Measurements from ENCODE around the gene FAM3B. TPM values are rescaled to one million over a fixed set of nuclear protein-coding genes. Genes with fewer than 3 reads are reported as not detected.

The FAM3B gene
- polyA plus RNA-seq, 3 donors, result 0.15 TPM; not detected in 2

GRCh38 chr21:41387042-41387819, 70.6 kb downstream of the FAM3B start:
- H3K9me3 Mint-ChIP-seq, result peaks cover 0 to 4% (median 2%) of the 10 kb centered on the region in 7 donors
- no peak overlapping the region for H3K27ac ChIP-seq (ENCODE audit: low read depth in 1 of 2, low read length in 2 of 2)
- H3K4me2 ChIP-seq (replicated peaks; ENCODE audit: extremely low read depth, low read length, poor library complexity, severe bottlenecking), result no peak overlapping the region
- H3K4me3 Mint-ChIP-seq, result no peak overlapping the region
- H3K27me3 ChIP-seq (ENCODE audit: control insufficient read depth in 2 of 2, insufficient read depth in 2 of 2, low read length in 2 of 2), result no peaks in the 10 kb centered on the region
- H3K27ac Mint-ChIP-seq, result peak overlapping the region in 2 of 7 donors; percentile 28 to 41
- DNase-seq, result no peak
- no peak overlapping the region for H2AFZ ChIP-seq (ENCODE audit: insufficient read depth, low read depth, low read length, poor library complexity, severe bottlenecking)
- H3K36me3 Mint-ChIP-seq, result peaks cover 84 to 97% of the 10 kb centered on the region in 2 donors
- no peaks in the 10 kb centered on the region for H3K4me1 Mint-ChIP-seq
- whole genome bisulfite sequencing (ENCODE audit: insufficient coverage), result over 99% methylated on average over 12 of the region's 14 CpGs
- H3K9ac ChIP-seq (ENCODE audit: insufficient read depth, low read length, poor library complexity, severe bottlenecking), result no peak overlapping the region
- peaks cover 70 to 99% of the 10 kb centered on the region in 2 donors for H3K36me3 ChIP-seq (replicated peaks in 1 of 2; ENCODE audit: control insufficient read depth in 1 of 2, insufficient read depth in 2 of 2, low read length in 2 of 2)
- H3K4me1 ChIP-seq (ENCODE audit: control insufficient read depth in 1 of 2, insufficient read depth in 2 of 2, low read length in 2 of 2), result no peaks in the 10 kb centered on the region
- H3K79me2 ChIP-seq (ENCODE audit: insufficient read depth, low read length), result no peaks in the 10 kb centered on the region
- H3K9me3 ChIP-seq (replicated peaks in 1 of 2; ENCODE audit: control insufficient read depth in 1 of 2, insufficient read depth in 1 of 2, low read length in 2 of 2), result peaks cover 0 to 6% of the 10 kb centered on the region in 2 donors
- intact Hi-C loops (cut with micrococcal nuclease), result no loop called here
- no peak overlapping the region for H3K4me3 ChIP-seq (replicated peaks in 1 of 3; ENCODE audit: low read depth in 2 of 3, low read length in 3 of 3)
- no peak for TF ChIP-seq CTCF (IDR thresholded peaks at IDR 0.05)
- peaks cover 0 to 3% (median 0%) of the 10 kb centered on the region in 3 donors for H3K27me3 Mint-ChIP-seq (ENCODE audit: low read depth in 3 of 3)
- H4K20me1 ChIP-seq (ENCODE audit: insufficient read depth, low read length), result peaks cover 36% of the 10 kb centered on the region

- Mint-ChIP-seq H3K4me3 (no peak overlapping the region), H3K4me1 (no peaks in the 10 kb centered on the region), H3K27ac (peak overlapping the region in 4 of 7 donors; percentile 4 to 80 (median 40)), H3K9me3 (peaks cover 0 to under 1% (median 0%) of the 10 kb centered on the region in 7 donors), H3K27me3 (ENCODE audit: low read depth in 3 of 3) (peaks cover 0 to 3% (median 0%) of the 10 kb centered on the region in 3 donors), H3K36me3 (peaks cover 79 to 97% of the 10 kb centered on the region in 2 donors)
- H3K36me3 ChIP-seq (replicated peaks in 1 of 2; ENCODE audit: control insufficient read depth in 1 of 2, insufficient read depth in 2 of 2, low read length in 2 of 2), result peaks cover 64 to 95% of the 10 kb centered on the region in 2 donors
- intact Hi-C loops (cut with micrococcal nuclease), result no loop called here
- TF ChIP-seq CTCF (IDR thresholded peaks at IDR 0.05), result no peak
- no peak overlapping the region for H3K4me3 ChIP-seq (replicated peaks in 1 of 3; ENCODE audit: low read depth in 2 of 3, low read length in 3 of 3)
- H4K20me1 ChIP-seq (ENCODE audit: insufficient read depth, low read length), result peaks cover 34% of the 10 kb centered on the region
- H3K79me2 ChIP-seq (ENCODE audit: insufficient read depth, low read length), result no peaks in the 10 kb centered on the region
- H2AFZ ChIP-seq (ENCODE audit: insufficient read depth, low read depth, low read length, poor library complexity, severe bottlenecking), result no peak overlapping the region
- no peaks in the 10 kb centered on the region for H3K4me1 ChIP-seq (ENCODE audit: control insufficient read depth in 1 of 2, insufficient read depth in 2 of 2, low read length in 2 of 2)
- 95% methylated on average over 8 of the region's 8 CpGs for WGBS (ENCODE audit: insufficient coverage)
- no peak for DNase-seq
- no peak overlapping the region for H3K27ac ChIP-seq (ENCODE audit: low read depth in 1 of 2, low read length in 2 of 2)
- no peak overlapping the region for H3K9ac ChIP-seq (ENCODE audit: insufficient read depth, low read length, poor library complexity, severe bottlenecking)
- no peaks in the 10 kb centered on the region for H3K27me3 ChIP-seq (ENCODE audit: control insufficient read depth in 2 of 2, insufficient read depth in 2 of 2, low read length in 2 of 2)
- H3K4me2 ChIP-seq (replicated peaks; ENCODE audit: extremely low read depth, low read length, poor library complexity, severe bottlenecking), result no peak overlapping the region
- H3K9me3 ChIP-seq (replicated peaks in 1 of 2; ENCODE audit: control insufficient read depth in 1 of 2, insufficient read depth in 1 of 2, low read length in 2 of 2), result peaks cover 0 to under 1% of the 10 kb centered on the region in 2 donors
Observed at GRCh38 chr21:41387824-41388223, 71.2 kb downstream of the FAM3B start.

All from CD14-positive monocyte (primary cell).